Psoas muscle (tissue), 8 donors: ENCODE measurements around the gene ETV2. TPM values are rescaled to one million over a fixed set of nuclear protein-coding genes. Genes with fewer than 3 reads are reported as not detected.

Experiments
- ATAC-seq, 4 donors: fragments of 200-7000 bp; cut with Tn5 transposase; one replicate each; pipeline ENCODE4 v1.9.1; 2020; ENCODE audit warnings: moderate library complexity in 3 of 4, mild to moderate bottlenecking in 2 of 4
- DNase-seq, 2 donors: peaks; one replicate each; pipeline ENCODE4 v3.0.0-alpha.2; 2020
- H3K27ac ChIP-seq: fragments of 200-600 bp; one replicate; pipeline ENCODE4 v1.8.0; 2022
- H3K27me3 ChIP-seq, 3 donors: fragments of 200-600 bp in 1 of 3; one replicate each; pipeline versions ENCODE4 v1.6.1 to v1.8.0; 2013 to 2022; ENCODE audit warnings: low read length in 2 of 3, mild to moderate bottlenecking in 2 of 3, moderate library complexity in 1 of 3; ENCODE audit not compliant: insufficient read depth in 3 of 3
- H3K36me3 ChIP-seq, 2 donors: fragments of 200-600 bp in 1 of 2; one replicate each; pipeline versions ENCODE4 v1.6.1 to v1.8.0; 2013 to 2022; ENCODE audit warnings: low read depth in 1 of 2, mild to moderate bottlenecking in 1 of 2, moderate library complexity in 1 of 2; ENCODE audit not compliant: insufficient read depth in 1 of 2
- H3K4me1 ChIP-seq: fragments of 200-600 bp; one replicate; pipeline ENCODE4 v1.8.0; 2022
- H3K4me3 ChIP-seq: fragments of 200-600 bp; one replicate; pipeline ENCODE4 v1.8.0; 2022; ENCODE audit warnings: mild to moderate bottlenecking
- H3K9me3 ChIP-seq: fragments of 200-600 bp; one replicate; pipeline ENCODE4 v1.8.0; 2022
- WGBS, 3 donors: extraction: QIAGEN DNeasy Blood & Tissue Kit; methylation state at CpG; one replicate each; pipeline versions ENCODE4 v1.1.6 to v1.1.7; 2013; 5-methylcytosine and 5-hydroxymethylcytosine counted together
- intact Hi-C, 2 donors: fragments of 100-400 bp; cut with DNase I; formaldehyde crosslinking; loops; one replicate each; pipeline versions ENCODE4 v1.11.0 to v1.14.2; 2022
- polyA plus RNA-seq, 3 donors: library from polyadenylated mRNA; stranded (reverse); fragments of 200-250 nt; gene quantifications; one replicate each; pipeline ENCODE4 v1.2.3, GENCODE V29; 2013
- total RNA-seq, 4 donors: library from RNA; stranded (reverse); fragmentation: NEBNext Ultra II Directional in 2 of 4; extraction: Animal tissue kit (Norgen Biotek cat#: 25700) in 2 of 4; gene quantifications; one replicate each; pipeline versions ENCODE4 v1.2.1 to v1.2.4, GENCODE V29; 2021 to 2023
- TF ChIP-seq, protein P1 (sequence below): fragments of 200-600 bp; IDR thresholded peaks from one replicate; pipeline ENCODE4 v1.8.0; 2022; ENCODE audit warnings: antibody characterized with exemption
- donor health status: healthy with polysubstance abuse.
- donor health status: DM: no; HTN: no; CAD: no; lungs with moderate emphysema.
- donor health status: Bipolar disorder and iron deficiency.
- donor health status: healthy.
- donor health status: DM: yes; HTN: yes; CAD: no.
- donor health status: DM: no; HTN: no; CAD: no.
- donor health status: DM: no; HTN: no; CAD: no.
- donor health status: DM: yes; HTN: yes; CAD: no.

ETV2 gene
- total and polyA plus RNA-seq, 7 donors = 0.19 to 0.23 (median 0.20) TPM; not detected in 4

GRCh38 chr19:35623327-35624010, 18.1 kb upstream of the ETV2 start:
- Histone ChIP-seq H3K9me3 (no peaks in the 10 kb centered on the region), H3K4me1 (peaks cover 3% of the 10 kb centered on the region), H3K36me3 (peaks cover 0 to 7% of the 10 kb centered on the region in 2 donors), H3K4me3 (no peak overlapping the region), H3K27ac (no peak overlapping the region), H3K27me3 (no peaks in the 10 kb centered on the region)
- TF ChIP-seq, protein P1, sequence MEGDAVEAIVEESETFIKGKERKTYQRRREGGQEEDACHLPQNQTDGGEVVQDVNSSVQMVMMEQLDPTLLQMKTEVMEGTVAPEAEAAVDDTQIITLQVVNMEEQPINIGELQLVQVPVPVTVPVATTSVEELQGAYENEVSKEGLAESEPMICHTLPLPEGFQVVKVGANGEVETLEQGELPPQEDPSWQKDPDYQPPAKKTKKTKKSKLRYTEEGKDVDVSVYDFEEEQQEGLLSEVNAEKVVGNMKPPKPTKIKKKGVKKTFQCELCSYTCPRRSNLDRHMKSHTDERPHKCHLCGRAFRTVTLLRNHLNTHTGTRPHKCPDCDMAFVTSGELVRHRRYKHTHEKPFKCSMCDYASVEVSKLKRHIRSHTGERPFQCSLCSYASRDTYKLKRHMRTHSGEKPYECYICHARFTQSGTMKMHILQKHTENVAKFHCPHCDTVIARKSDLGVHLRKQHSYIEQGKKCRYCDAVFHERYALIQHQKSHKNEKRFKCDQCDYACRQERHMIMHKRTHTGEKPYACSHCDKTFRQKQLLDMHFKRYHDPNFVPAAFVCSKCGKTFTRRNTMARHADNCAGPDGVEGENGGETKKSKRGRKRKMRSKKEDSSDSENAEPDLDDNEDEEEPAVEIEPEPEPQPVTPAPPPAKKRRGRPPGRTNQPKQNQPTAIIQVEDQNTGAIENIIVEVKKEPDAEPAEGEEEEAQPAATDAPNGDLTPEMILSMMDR = no peak
- intact Hi-C loops = no loop called here
- no peak for ATAC-seq
- 86 to 89% (median 87%) methylated on average over 6 of the region's 6 CpGs for WGBS, 3 donors
- DNase-seq = no peak

DNA sequence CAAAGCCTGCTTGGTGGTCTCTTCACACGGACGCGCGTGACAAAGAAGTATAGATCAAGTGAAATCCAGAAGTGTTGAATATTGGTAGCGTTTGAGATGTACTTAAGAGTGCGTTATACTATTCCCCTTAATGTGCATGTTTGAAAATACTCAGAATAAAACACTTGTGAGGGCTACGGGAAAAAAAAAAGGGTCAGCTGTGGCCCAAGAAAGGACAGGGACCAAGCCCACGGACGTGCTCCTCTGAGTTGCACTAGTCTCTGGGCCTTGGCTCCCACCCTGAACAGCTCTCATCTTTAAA, 13.3 kb upstream of the ETV2 start:
- Histone ChIP-seq H3K36me3 (peaks cover 4 to 36% of the 10 kb centered on the region in 2 donors), H3K27me3 (no peaks in the 10 kb centered on the region), H3K27ac (peak overlapping the region; percentile 94), H3K9me3 (no peaks in the 10 kb centered on the region), H3K4me1 (peaks cover 13% of the 10 kb centered on the region), H3K4me3 (peak overlapping the region; percentile 83)
- WGBS, 3 donors = 7 to 10% (median 9%) methylated on average over 9 of the region's 9 CpGs
- intact Hi-C loops = loop anchor here in 1 of 2 donors (2.0 kb wide), 1 partner anchor 83 kb away; the partner anchor contains the start of gene TMEM147
- ATAC-seq (no peak), DNase-seq (no peak)
- TF ChIP-seq, protein P1 = no peak

GRCh38 chr19:35628565-35629331, 12.8 kb upstream of the ETV2 start, which contains the start of gene RBM42:
RBM42 (plus strand) TSS chr19:35629036; CDS start chr19:35629154, 118 bp downstream.
- DNase-seq (peak; percentile 96 to 97), ATAC-seq (peak; percentile 100)
- TF ChIP-seq, protein P1 = no peak
- peaks cover 13% of the 10 kb centered on the region for H3K4me1 ChIP-seq
- H3K4me3 ChIP-seq = peak within 1 kb of the TSS; percentile 83
- no peaks in the 10 kb centered on the region for H3K9me3 ChIP-seq
- H3K36me3 ChIP-seq = peaks cover 4 to 41% of the 10 kb centered on the region in 2 donors
- intact Hi-C loops = loop anchor here in 1 of 2 donors (2.0 kb wide), 1 partner anchor 84 kb away; the partner anchor contains the start of gene TMEM147
- no peaks in the 10 kb centered on the region for H3K27me3 ChIP-seq
- H3K27ac ChIP-seq = peak within 1 kb of the TSS; percentile 94
- WGBS, 3 donors = 0% methylated on average over 56 of the region's 56 CpGs

DNA sequence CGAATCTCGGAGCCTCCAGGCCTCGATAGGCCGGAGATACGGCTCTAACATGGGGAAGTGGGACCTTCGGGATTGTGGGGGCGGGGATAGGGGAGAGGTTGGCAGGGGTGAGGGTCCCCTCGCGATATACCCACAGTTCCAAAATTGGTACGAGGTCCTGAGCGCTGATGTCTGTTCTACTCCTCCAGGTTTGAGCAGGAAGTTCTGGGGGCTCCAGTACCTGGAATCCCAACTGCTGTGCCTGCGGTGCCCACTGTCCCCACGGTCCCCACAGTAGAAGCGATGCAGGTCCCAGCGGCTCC, 12.3 kb upstream of the ETV2 start:
- Histone ChIP-seq H3K9me3 (no peaks in the 10 kb centered on the region), H3K27ac (peak overlapping the region; percentile 94), H3K36me3 (peaks cover 4 to 46% of the 10 kb centered on the region in 2 donors), H3K27me3 (no peaks in the 10 kb centered on the region), H3K4me3 (peak overlapping the region; percentile 83), H3K4me1 (peaks cover 13% of the 10 kb centered on the region)
- WGBS, 3 donors = 4 to 5% (median 4%) methylated on average over 15 of the region's 15 CpGs
- TF ChIP-seq, protein P1 = no peak
- intact Hi-C loops = loop anchor here in 1 of 2 donors (2.0 kb wide), 1 partner anchor 84 kb away; the partner anchor contains the start of gene TMEM147
- DNase-seq = no peak
- no peak for ATAC-seq
